Chondrocyte (in vitro differentiated cells): ENCODE measurements around the gene DCAF17. TPM values are rescaled to one million over a fixed set of nuclear protein-coding genes. Genes with fewer than 3 reads are reported as not detected.

Source experiments
- DNase-seq: peaks from one replicate; pipeline ENCODE4 v3.0.0; 2021; ENCODE audit warnings: mixed read lengths, low spot score
- H3K27ac Mint-ChIP-seq: one replicate; pipeline ENCODE4 v1.8.0; 2021; ENCODE audit warnings: mild to moderate bottlenecking, moderate library complexity, mixed read lengths; ENCODE audit not compliant: unreplicated experiment
- H3K27me3 Mint-ChIP-seq: 2 replicates; pipeline ENCODE4 v1.8.0; 2021; ENCODE audit warnings: low read depth, mixed read lengths
- H3K36me3 Mint-ChIP-seq: 2 replicates; pipeline ENCODE4 v1.8.0; 2021; ENCODE audit warnings: low read depth, mixed read lengths
- H3K4me1 Mint-ChIP-seq: 2 replicates; pipeline ENCODE4 v1.8.0; 2021; ENCODE audit warnings: low read depth, mild to moderate bottlenecking, mixed read lengths
- H3K4me3 Mint-ChIP-seq: one replicate; pipeline ENCODE4 v1.8.0; 2021; ENCODE audit warnings: mild to moderate bottlenecking, moderate library complexity, mixed read lengths; ENCODE audit not compliant: unreplicated experiment
- H3K9me3 Mint-ChIP-seq: 2 replicates; pipeline ENCODE4 v1.8.0; 2021; ENCODE audit warnings: low read depth, mixed read lengths
- CTCF ChIP-seq: fragments of 200-600 bp; sonication (generic); IDR thresholded peaks from 2 replicates; pipeline ENCODE4 v1.5.0; 2021; ENCODE audit warnings: antibody characterized with exemption, mild to moderate bottlenecking, moderate library complexity
- total RNA-seq: library from RNA; stranded (reverse); gene quantifications from 3 replicates; pipeline ENCODE4 v1.2.1, GENCODE V29; 2021

The DCAF17 gene
- total RNA-seq, 1 donor from 2014 or later = 18.3 TPM

DNA sequence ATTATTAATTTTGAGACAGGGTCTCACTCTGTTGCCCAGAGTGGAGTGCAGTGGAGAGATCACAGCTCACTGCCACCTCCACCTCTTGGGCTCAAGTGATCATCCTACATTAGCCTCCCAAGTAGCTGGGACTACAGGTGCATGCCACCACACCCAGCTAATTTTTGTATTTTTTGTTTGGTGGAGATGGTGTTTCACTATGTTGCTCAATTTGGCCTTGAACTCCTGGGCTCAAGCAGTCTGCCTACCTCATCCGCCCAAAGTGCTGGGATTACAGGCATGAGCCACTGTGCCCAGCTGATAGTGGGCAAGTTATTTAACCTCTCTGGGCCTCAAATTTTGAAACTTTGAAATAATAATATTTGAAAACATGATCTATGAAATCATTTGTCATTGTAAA lies 26.5 kb downstream of the DCAF17 start:
- Mint-ChIP-seq H3K36me3 (peaks cover 25% of the 10 kb centered on the region), H3K4me3 (no peak overlapping the region), H3K27ac (no peak overlapping the region), H3K4me1 (no peaks in the 10 kb centered on the region), H3K27me3 (no peaks in the 10 kb centered on the region), H3K9me3 (peaks cover 8% of the 10 kb centered on the region)
- DNase-seq = no peak
- TF ChIP-seq CTCF = no peak

- Mint-ChIP-seq H3K4me3 (no peak overlapping the region), H3K36me3 (peaks cover 18% of the 10 kb centered on the region), H3K4me1 (peaks cover 16% of the 10 kb centered on the region), H3K9me3 (no peaks in the 10 kb centered on the region), H3K27ac (peak overlapping the region; percentile 57), H3K27me3 (no peaks in the 10 kb centered on the region)
- no peak for TF ChIP-seq CTCF
- DNase-seq = no peak
Observed at GRCh38 chr2:171469176-171469575, 35.1 kb downstream of the DCAF17 start.

GRCh38 chr2:171470129-171470528 lies 36.1 kb downstream of the DCAF17 start:
- H3K27ac Mint-ChIP-seq = no peak overlapping the region

DNA sequence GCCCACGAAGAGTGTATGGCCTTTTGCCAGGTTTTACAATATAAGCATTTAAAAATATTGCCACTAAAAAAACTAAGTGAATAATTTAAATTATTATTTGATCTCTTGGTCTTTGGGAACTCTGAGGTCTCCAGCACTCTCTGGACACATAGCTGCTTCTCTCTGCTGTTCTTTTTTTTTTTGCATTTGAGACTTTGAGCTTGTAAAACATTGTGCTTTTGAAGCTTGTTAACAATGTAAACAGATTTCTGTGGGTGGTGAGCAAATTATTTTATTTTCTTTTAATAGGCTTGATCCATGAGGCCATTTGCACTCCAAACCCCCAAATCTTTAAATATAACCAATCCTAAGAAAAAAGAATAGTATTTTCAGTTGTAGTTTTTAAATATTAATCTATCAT lies 42.0 kb downstream of the DCAF17 start:
- Mint-ChIP-seq H3K4me1 (peaks cover 3% of the 10 kb centered on the region), H3K27ac (no peak overlapping the region), H3K4me3 (no peak overlapping the region), H3K36me3 (peaks cover 19% of the 10 kb centered on the region), H3K9me3 (no peaks in the 10 kb centered on the region), H3K27me3 (no peaks in the 10 kb centered on the region)
- no peak for DNase-seq
- no peak for TF ChIP-seq CTCF

More at GRCh38 chr2:171470129-171470528, 36.1 kb downstream of the DCAF17 start:
- DNase-seq = no peak
- no peaks in the 10 kb centered on the region for H3K9me3 Mint-ChIP-seq
- H3K4me3 Mint-ChIP-seq = no peak overlapping the region
- no peaks in the 10 kb centered on the region for H3K27me3 Mint-ChIP-seq
- peaks cover 25% of the 10 kb centered on the region for H3K36me3 Mint-ChIP-seq
- peaks cover 16% of the 10 kb centered on the region for H3K4me1 Mint-ChIP-seq
- no peak for TF ChIP-seq CTCF

DNA sequence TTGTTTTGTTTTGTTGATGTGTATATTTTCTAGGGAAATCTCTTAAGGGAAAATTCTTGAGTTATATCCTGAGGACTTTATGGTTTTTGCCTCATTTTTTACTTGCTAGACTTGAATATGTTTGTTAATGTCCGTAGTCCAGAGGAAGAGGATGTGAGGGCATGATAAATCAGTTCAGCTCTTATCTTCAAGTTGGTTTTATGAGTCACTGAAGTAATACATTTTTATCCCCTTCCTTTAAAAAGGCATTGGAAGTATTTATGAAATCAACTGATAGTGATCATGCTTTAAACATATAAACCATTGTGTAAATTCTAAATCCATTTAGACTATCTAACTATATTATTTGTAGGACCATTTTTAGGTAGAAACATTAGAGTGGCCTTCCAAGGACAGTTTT lies 44.3 kb downstream of the DCAF17 start:
- no peak overlapping the region for H3K27ac Mint-ChIP-seq
- H3K27me3 Mint-ChIP-seq = no peaks in the 10 kb centered on the region
- H3K9me3 Mint-ChIP-seq = no peaks in the 10 kb centered on the region
- TF ChIP-seq CTCF = no peak
- no peak overlapping the region for H3K4me3 Mint-ChIP-seq
- H3K36me3 Mint-ChIP-seq = peaks cover 16% of the 10 kb centered on the region
- peaks cover 23% of the 10 kb centered on the region for H3K4me1 Mint-ChIP-seq
- DNase-seq = no peak
